GM12878 (cell line): ENCODE measurements around the gene KATNA1. TPM values are rescaled to one million over a fixed set of nuclear protein-coding genes. Genes with fewer than 3 reads are reported as not detected.

ENCODE experiments used
- ATAC-seq: fragments of 200-7000 bp; cut with Tn5 transposase; 3 replicates; pipeline ENCODE4 v1.9.1; 2020; ENCODE audit warnings: mild to moderate bottlenecking, moderate library complexity
- BruUV-seq: library from RNA; stranded (reverse); fragments of 400-500 nt; replicated peaks from 2 replicates; lab custom pipeline; 2021; lab: Mats Ljungman, UMichigan
- CTCF ChIA-PET: fragments of 300-600 bp; sonication (Branson Sonifier 250); formaldehyde crosslinking; extraction: SDS; loops from one replicate; lab custom pipeline; 2021; ENCODE audit warnings: inconsistent platforms; lab: Yijun Ruan, JAX
- POLR2A ChIA-PET: fragments of 350-600 bp; formaldehyde crosslinking; extraction: SDS; loops from one replicate; lab custom pipeline; 2021; ENCODE audit warnings: inconsistent platforms; lab: Charles Lee
- RAD21 ChIA-PET: fragments of 300-600 bp; sonication (Branson Sonifier 250); formaldehyde crosslinking; loops from one replicate; lab custom pipeline; 2023; ENCODE audit warnings: antibody characterized with exemption; ENCODE audit not compliant: unreplicated experiment; lab: Charles Lee
- SMC1A ChIA-PET: fragments of 300-600 bp; sonication (Branson Sonifier 250); formaldehyde crosslinking; loops from one replicate; lab custom pipeline; 2023; ENCODE audit not compliant: unreplicated experiment, uncharacterized antibody; lab: Charles Lee
- DNase-seq: peaks from one replicate; pipeline ENCODE4 v3.0.0-alpha.2; 2011; ENCODE audit warnings: low read depth, low spot score
- FAIRE-seq: peaks from 3 replicates; lab custom pipeline; 2011; peaks lifted over from hg19 to GRCh38; lab: Jason Lieb, UNC
- H2AFZ ChIP-seq: 2 replicates; pipeline ENCODE4 v1.6.0; 2011; ENCODE audit warnings: low read depth, low read length, control low read depth; ENCODE audit not compliant: control insufficient read depth
- H3K27ac ChIP-seq: 2 replicates; pipeline ENCODE4 v1.5.1; 2011; ENCODE audit warnings: control low read depth; ENCODE audit not compliant: control insufficient read depth, insufficient read depth
- H3K27me3 ChIP-seq, 2 experiments: replicated peaks in 1 of 2; 2 replicates each; pipeline versions ENCODE4 v1.6.0 to v1.6.1; 2011; ENCODE audit warnings: low read length in 1 of 2; ENCODE audit not compliant: control insufficient read depth in 2 of 2, insufficient read depth in 2 of 2
- H3K36me3 ChIP-seq, 2 experiments: 2 replicates each; pipeline ENCODE4 v1.5.1; 2011; ENCODE audit warnings: low read length in 1 of 2; ENCODE audit not compliant: control insufficient read depth in 2 of 2, insufficient read depth in 2 of 2
- H3K4me1 ChIP-seq: 2 replicates; pipeline ENCODE4 v1.6.1; 2011; ENCODE audit warnings: mild to moderate bottlenecking, low read length, moderate library complexity, mixed read lengths; ENCODE audit not compliant: control insufficient read depth, insufficient read depth
- H3K4me2 ChIP-seq: 2 replicates; pipeline ENCODE4 v1.6.0; 2011; ENCODE audit warnings: control low read depth; ENCODE audit not compliant: control insufficient read depth, insufficient read depth
- H3K4me3 ChIP-seq: fragments of 200-600 bp; sonication (generic); 2 replicates; pipeline ENCODE4 v1.5.1; 2016
- H3K79me2 ChIP-seq: 2 replicates; pipeline ENCODE4 v1.6.0; 2011; ENCODE audit warnings: low read length; ENCODE audit not compliant: control insufficient read depth, insufficient read depth
- H3K9ac ChIP-seq: 2 replicates; pipeline ENCODE4 v1.8.0; 2011; ENCODE audit warnings: low read length, control low read depth, mixed read lengths; ENCODE audit not compliant: control insufficient read depth, insufficient read depth
- H3K9me3 ChIP-seq: replicated peaks from 3 replicates; pipeline ENCODE4 v1.5.1; 2011; ENCODE audit warnings: mild to moderate bottlenecking, low read length; ENCODE audit not compliant: control insufficient read depth, insufficient read depth
- H4K20me1 ChIP-seq: 2 replicates; pipeline ENCODE4 v1.6.0; 2011; ENCODE audit not compliant: control insufficient read depth, insufficient read depth
- ASH2L ChIP-seq: fragments of 300-600, 200-600 bp; sonication (generic); IDR thresholded peaks from 2 replicates; pipeline ENCODE4 v1.6.1; 2017; ENCODE audit warnings: low read depth, mild to moderate bottlenecking, borderline replicate concordance
- BCLAF1 ChIP-seq: fragments of 450-650 bp; IDR thresholded peaks from 2 replicates; pipeline ENCODE4 v1.6.1; 2017; ENCODE audit warnings: antibody characterized with exemption, mild to moderate bottlenecking, moderate library complexity
- BMI1 ChIP-seq: fragments of 450-650 bp; IDR thresholded peaks from 2 replicates; pipeline ENCODE4 v1.6.1; 2016; ENCODE audit warnings: mild to moderate bottlenecking, moderate library complexity, borderline replicate concordance
- RAD21 ChIP-seq: IDR thresholded peaks from 2 replicates; pipeline ENCODE4 v1.6.1; 2011; ENCODE audit warnings: mild to moderate bottlenecking, low read depth, low read length, moderate library complexity; ENCODE audit not compliant: insufficient read depth
- RB1 ChIP-seq: fragments of 450-650 bp; formaldehyde crosslinking; IDR thresholded peaks from 2 replicates; pipeline ENCODE4 v1.6.1; 2017; ENCODE audit warnings: mild to moderate bottlenecking, borderline replicate concordance
- RUNX3 ChIP-seq: IDR thresholded peaks from 2 replicates; pipeline ENCODE4 v1.6.1; 2012; ENCODE audit warnings: low read length, inconsistent platforms
- YY1 ChIP-seq: IDR thresholded peaks from 2 replicates; pipeline ENCODE4 v1.6.1; 2011; ENCODE audit warnings: low read depth, mild to moderate bottlenecking, low read length
- WGBS: methylation state at CpG from one replicate; pipeline ENCODE4 v1.1.6; 2016; ENCODE audit warnings: low lambda C conversion rate; ENCODE audit not compliant: insufficient replicate concordance, insufficient coverage; ENCODE audit errors: missing lambda C conversion rate; 5-methylcytosine and 5-hydroxymethylcytosine counted together
- in situ Hi-C: fragments of 300-500 bp; cut with MboI; formaldehyde crosslinking; loops from 9 replicates; pipeline ENCODE4 v1.14.3; 2018; ENCODE audit warnings: mixed read lengths
- intact Hi-C: fragments of 100-400 bp; cut with micrococcal nuclease; formaldehyde crosslinking; loops from one replicate; pipeline ENCODE4 v1.14.2; 2022; ENCODE audit not compliant: unreplicated experiment
- polyA plus RNA-seq, 11 experiments: library from polyadenylated mRNA; depleted of rRNA in 4 of 11; unstranded in 6 of 11; stranded (reverse) in 5 of 11; fragments of >200 nt; fragmentation: Nextera tagmentation in 4 of 11; fragmentation: Illumina TruSeq in 1 of 11; extraction: Ambion mirVana in 4 of 11; extraction: Trizol in 1 of 11; gene quantifications; 1 replicate in 1 of 11; 2 replicates in 10 of 11; pipeline versions ENCODE4 v1.2.1 to v1.2.3, GENCODE V29; 2011 to 2016; ENCODE audit warnings: inconsistent platforms in 2 of 11, missing spikeins in 2 of 11, low read depth in 1 of 11
- small RNA-seq: library from RNA; depleted of rRNA; stranded (forward); fragments of <200 nt; gene quantifications from one replicate; pipeline ENCODE3, GENCODE V24; 2014
- total RNA-seq, 4 experiments: library from RNA; depleted of rRNA in 3 of 4; stranded (reverse); fragments of >200 nt in 3 of 4; fragmentation: Illumina TruSeq in 1 of 4; extraction: Trizol in 1 of 4; gene quantifications; 2 replicates each; pipeline versions ENCODE4 v1.2.1 to v1.2.3, GENCODE V29; 2013 to 2021
- TF ChIP-seq, protein P1 (sequence below), 3 experiments: IDR thresholded peaks in 2 of 3; conservative IDR thresholded peaks in 1 of 3; 2 replicates each; pipeline ENCODE4 v1.5.1; 2011; ENCODE audit warnings: low read depth in 3 of 3, low read length in 3 of 3, mild to moderate bottlenecking in 3 of 3, control low read depth in 2 of 3, moderate library complexity in 2 of 3, inconsistent platforms in 1 of 3, mixed read lengths in 1 of 3; ENCODE audit not compliant: control insufficient read depth in 2 of 3, insufficient read depth in 1 of 3; ENCODE audit errors: extremely low read depth in 1 of 3

The KATNA1 gene
- total and polyA plus RNA-seq, 10 of the 15 experiments (the other 5 are each of a cell fraction or from before 2014, with no cell fraction given), result 15.4 to 35.3 (median 25.1) TPM

GRCh38 chr6:149545258-149545753 is 103.2 kb downstream of the KATNA1 start:
- no peaks in the 10 kb centered on the region for H3K36me3 ChIP-seq
- TSS peak; percentile 75 for BruUV-seq
- ChIA-PET CTCF (interaction anchor here (0.6 to 5.2 kb wide), 20 partner anchors 9 to 540 kb away, joined by 3 to 20 read pairs (median 3); partner anchors contain the start of gene ZC3H12D), RAD21 (interaction anchor here (0.9 to 1.4 kb wide), 3 partner anchors 18 to 56 kb away, joined by 3 to 10 read pairs (median 4); no protein-coding TSS in a partner anchor)
- DNase-seq, result no peak
- H2AFZ ChIP-seq, result peak overlapping the region; percentile 89
- in situ Hi-C loops, result no loop called here
- peaks cover 43% of the 10 kb centered on the region for H3K79me2 ChIP-seq
- WGBS, result 2% methylated on average over 16 of the region's 16 CpGs
- no peaks in the 10 kb centered on the region for H4K20me1 ChIP-seq
- no peaks in the 10 kb centered on the region; a peak in 1 of 4 replicates for H3K27me3 ChIP-seq
- TF ChIP-seq YY1, result peak; percentile 75
- 0 out of 2 replicates have a peak, but pooled peaks have one; percentile 57 for TF ChIP-seq ASH2L
- TF ChIP-seq, protein P1, sequence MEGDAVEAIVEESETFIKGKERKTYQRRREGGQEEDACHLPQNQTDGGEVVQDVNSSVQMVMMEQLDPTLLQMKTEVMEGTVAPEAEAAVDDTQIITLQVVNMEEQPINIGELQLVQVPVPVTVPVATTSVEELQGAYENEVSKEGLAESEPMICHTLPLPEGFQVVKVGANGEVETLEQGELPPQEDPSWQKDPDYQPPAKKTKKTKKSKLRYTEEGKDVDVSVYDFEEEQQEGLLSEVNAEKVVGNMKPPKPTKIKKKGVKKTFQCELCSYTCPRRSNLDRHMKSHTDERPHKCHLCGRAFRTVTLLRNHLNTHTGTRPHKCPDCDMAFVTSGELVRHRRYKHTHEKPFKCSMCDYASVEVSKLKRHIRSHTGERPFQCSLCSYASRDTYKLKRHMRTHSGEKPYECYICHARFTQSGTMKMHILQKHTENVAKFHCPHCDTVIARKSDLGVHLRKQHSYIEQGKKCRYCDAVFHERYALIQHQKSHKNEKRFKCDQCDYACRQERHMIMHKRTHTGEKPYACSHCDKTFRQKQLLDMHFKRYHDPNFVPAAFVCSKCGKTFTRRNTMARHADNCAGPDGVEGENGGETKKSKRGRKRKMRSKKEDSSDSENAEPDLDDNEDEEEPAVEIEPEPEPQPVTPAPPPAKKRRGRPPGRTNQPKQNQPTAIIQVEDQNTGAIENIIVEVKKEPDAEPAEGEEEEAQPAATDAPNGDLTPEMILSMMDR (IDR thresholded peaks at IDR 0.05 in 2 of 3, conservative IDR thresholded peaks at IDR 0.05 in 1 of 3; ENCODE audit: control insufficient read depth in 2 of 3, extremely low read depth in 1 of 3, insufficient read depth in 1 of 3, low read depth in 3 of 3, low read length in 3 of 3), result peak; percentile 21 to 40 (median 27); a peak in 4 of 6 replicates
- TF ChIP-seq BCLAF1, result no peak
- TF ChIP-seq BMI1, result peak; percentile 73; the same call in 1 of the 2 replicates
- TF ChIP-seq RUNX3, result peak; percentile 21; the same call in 1 of the 2 replicates
- TF ChIP-seq RAD21, result no peak
- TF ChIP-seq RB1, result 0 out of 2 replicates have a peak, but pooled peaks have one; percentile 38
- TF ChIP-seq, all 136 proteins: peak for 6
- SMC1A ChIA-PET, result interaction anchor here (0.7 to 2.1 kb wide), 12 partner anchors 14 to 205 kb away, joined by 3 to 8 read pairs (median 5); partner anchors contain the start of gene LATS1
- intact Hi-C loops, result no loop called here
- H3K4me3 ChIP-seq, result peak overlapping the region; percentile 92
- POLR2A ChIA-PET, result interaction anchor here (0.5 to 2.2 kb wide), 7 partner anchors 14 to 1270 kb away, joined by 3 to 7 read pairs (median 4); no protein-coding TSS in a partner anchor
- H3K4me2 ChIP-seq, result peak overlapping the region; percentile 93
- peak; percentile 27 for FAIRE-seq
- peak; percentile 72 for ATAC-seq
- peak overlapping the region; percentile 87 for H3K27ac ChIP-seq
- peak overlapping the region; percentile 76 for H3K9ac ChIP-seq
- no peaks in the 10 kb centered on the region; the same call in 1 of the 2 replicates for H3K4me1 ChIP-seq
- H3K9me3 ChIP-seq, result no peaks in the 10 kb centered on the region

Small RNA genes within 50 kb of the gene (small RNA-seq; reads per million reads assigned to genes)
- not detected for gene RF00019
- not detected for gene RF00410

Other genes starting within 250 kb of the KATNA1 start
Only the 7 nearest of the 9 such genes appear.
- 9.4 and 10.8 TPM in 2 replicates for gene ZC3H12D, start 163.7 kb downstream of the KATNA1 start, total RNA-seq (2014; rRNA removed)
- 10.2 and 10.3 TPM in 2 replicates for gene ZC3H12D, start 163.7 kb downstream of the KATNA1 start, total RNA-seq (2014; rRNA removed; fragmentation: Illumina TruSeq; extraction: Trizol)
- 14.1 and 15.7 TPM in 2 replicates for gene ZC3H12D, start 163.7 kb downstream of the KATNA1 start, total RNA-seq (2021)
- gene ZC3H12D, start 163.7 kb downstream of the KATNA1 start, polyA plus RNA-seq (2011; rRNA removed), result 28.0 and 29.7 TPM in 2 replicates
- 7.0 and 8.2 TPM in 2 replicates for gene ZC3H12D, start 163.7 kb downstream of the KATNA1 start, polyA plus RNA-seq (2014; fragmentation: Illumina TruSeq; extraction: Trizol)
- 1 to 10 TPM; 1.4 to 2.0 TPM for gene ZC3H12D, start 163.7 kb downstream of the KATNA1 start, polyA plus RNA-seq (2014; fragmentation: Nextera tagmentation; extraction: Ambion mirVana)
- gene ZC3H12D, start 163.7 kb downstream of the KATNA1 start, polyA plus RNA-seq (2014; rRNA removed), result 11.6 and 13.0 TPM in 2 replicates
- gene ZC3H12D, start 163.7 kb downstream of the KATNA1 start, polyA plus RNA-seq (2016; fragmentation: Nextera tagmentation; extraction: Ambion mirVana), result 1 to 10 TPM; 2.3 to 2.6 TPM
- gene PPIL4, start 102.7 kb downstream of the KATNA1 start, total RNA-seq (2014; rRNA removed), result 11.9 and 18.0 TPM in 2 replicates
- 27.2 and 28.4 TPM in 2 replicates for gene PPIL4, start 102.7 kb downstream of the KATNA1 start, total RNA-seq (2014; rRNA removed; fragmentation: Illumina TruSeq; extraction: Trizol)
- 13.1 and 14.7 TPM in 2 replicates for gene PPIL4, start 102.7 kb downstream of the KATNA1 start, total RNA-seq (2021)
- 8.0 and 12.9 TPM in 2 replicates for gene PPIL4, start 102.7 kb downstream of the KATNA1 start, polyA plus RNA-seq (2011; rRNA removed)
- gene PPIL4, start 102.7 kb downstream of the KATNA1 start, polyA plus RNA-seq (2014; fragmentation: Illumina TruSeq; extraction: Trizol), result 25.3 and 34.9 TPM in 2 replicates
- gene PPIL4, start 102.7 kb downstream of the KATNA1 start, polyA plus RNA-seq (2014; fragmentation: Nextera tagmentation; extraction: Ambion mirVana), result 10 to 100 TPM; 24.7 to 25.9 TPM
- 8.8 and 12.0 TPM in 2 replicates for gene PPIL4, start 102.7 kb downstream of the KATNA1 start, polyA plus RNA-seq (2014; rRNA removed)
- gene PPIL4, start 102.7 kb downstream of the KATNA1 start, polyA plus RNA-seq (2016; fragmentation: Nextera tagmentation; extraction: Ambion mirVana), result 10 to 100 TPM; 24.0 to 27.6 TPM
- 30.8 and 35.4 TPM in 2 replicates for gene GINM1, start 82.3 kb downstream of the KATNA1 start, total RNA-seq (2014; rRNA removed)
- 37.3 and 37.4 TPM in 2 replicates for gene GINM1, start 82.3 kb downstream of the KATNA1 start, total RNA-seq (2014; rRNA removed; fragmentation: Illumina TruSeq; extraction: Trizol)
- 28.7 and 29.3 TPM in 2 replicates for gene GINM1, start 82.3 kb downstream of the KATNA1 start, total RNA-seq (2021)
- 21.3 and 31.0 TPM in 2 replicates for gene GINM1, start 82.3 kb downstream of the KATNA1 start, polyA plus RNA-seq (2011; rRNA removed)
- gene GINM1, start 82.3 kb downstream of the KATNA1 start, polyA plus RNA-seq (2014; fragmentation: Illumina TruSeq; extraction: Trizol), result 30.8 and 36.1 TPM in 2 replicates
- gene GINM1, start 82.3 kb downstream of the KATNA1 start, polyA plus RNA-seq (2014; fragmentation: Nextera tagmentation; extraction: Ambion mirVana), result 10 to 100 TPM; 10.6 to 20.3 TPM
- 28.0 and 31.0 TPM in 2 replicates for gene GINM1, start 82.3 kb downstream of the KATNA1 start, polyA plus RNA-seq (2014; rRNA removed)
- 10 to 100 TPM; 37.9 to 38.1 TPM for gene GINM1, start 82.3 kb downstream of the KATNA1 start, polyA plus RNA-seq (2016; fragmentation: Nextera tagmentation; extraction: Ambion mirVana)
- gene LATS1, start 69.4 kb upstream of the KATNA1 start, total RNA-seq (2014; rRNA removed), result 10.7 and 11.0 TPM in 2 replicates
- 13.5 and 13.8 TPM in 2 replicates for gene LATS1, start 69.4 kb upstream of the KATNA1 start, total RNA-seq (2014; rRNA removed; fragmentation: Illumina TruSeq; extraction: Trizol)
- gene LATS1, start 69.4 kb upstream of the KATNA1 start, total RNA-seq (2021), result 15.5 and 15.6 TPM in 2 replicates
- gene LATS1, start 69.4 kb upstream of the KATNA1 start, polyA plus RNA-seq (2011; rRNA removed), result 9.7 and 10.1 TPM in 2 replicates
- 11.8 and 13.4 TPM in 2 replicates for gene LATS1, start 69.4 kb upstream of the KATNA1 start, polyA plus RNA-seq (2014; fragmentation: Illumina TruSeq; extraction: Trizol)
- gene LATS1, start 69.4 kb upstream of the KATNA1 start, polyA plus RNA-seq (2014; fragmentation: Nextera tagmentation; extraction: Ambion mirVana), result 1 to 10 TPM; 2.1 to 2.4 TPM
- gene LATS1, start 69.4 kb upstream of the KATNA1 start, polyA plus RNA-seq (2014; rRNA removed), result 5.4 and 7.3 TPM in 2 replicates
- 10 to 100 TPM; 10.9 to 11.1 TPM for gene LATS1, start 69.4 kb upstream of the KATNA1 start, polyA plus RNA-seq (2016; fragmentation: Nextera tagmentation; extraction: Ambion mirVana)
- gene NUP43, start 97.8 kb upstream of the KATNA1 start, total RNA-seq (2014; rRNA removed), result 25.9 and 29.5 TPM in 2 replicates
- 31.9 and 32.2 TPM in 2 replicates for gene NUP43, start 97.8 kb upstream of the KATNA1 start, total RNA-seq (2014; rRNA removed; fragmentation: Illumina TruSeq; extraction: Trizol)
- gene NUP43, start 97.8 kb upstream of the KATNA1 start, total RNA-seq (2021), result 34.8 and 44.5 TPM in 2 replicates
- gene NUP43, start 97.8 kb upstream of the KATNA1 start, polyA plus RNA-seq (2011; rRNA removed), result 54.2 and 67.5 TPM in 2 replicates
- gene NUP43, start 97.8 kb upstream of the KATNA1 start, polyA plus RNA-seq (2014; fragmentation: Illumina TruSeq; extraction: Trizol), result 29.6 and 36.2 TPM in 2 replicates
- 10 to 100 TPM in 1 of 2 experiments, 1 to 10 TPM in 1; 8.9 to 10.4 TPM for gene NUP43, start 97.8 kb upstream of the KATNA1 start, polyA plus RNA-seq (2014; fragmentation: Nextera tagmentation; extraction: Ambion mirVana)
- 23.2 and 26.6 TPM in 2 replicates for gene NUP43, start 97.8 kb upstream of the KATNA1 start, polyA plus RNA-seq (2014; rRNA removed)
- gene NUP43, start 97.8 kb upstream of the KATNA1 start, polyA plus RNA-seq (2016; fragmentation: Nextera tagmentation; extraction: Ambion mirVana), result 10 to 100 TPM; 21.8 to 28.8 TPM
- gene PCMT1, start 101.0 kb upstream of the KATNA1 start, total RNA-seq (2014; rRNA removed), result 45.1 and 48.7 TPM in 2 replicates
- 45.1 and 48.5 TPM in 2 replicates for gene PCMT1, start 101.0 kb upstream of the KATNA1 start, total RNA-seq (2014; rRNA removed; fragmentation: Illumina TruSeq; extraction: Trizol)
- gene PCMT1, start 101.0 kb upstream of the KATNA1 start, total RNA-seq (2021), result 53.0 and 56.0 TPM in 2 replicates
- gene PCMT1, start 101.0 kb upstream of the KATNA1 start, polyA plus RNA-seq (2011; rRNA removed), result 114 and 137 TPM in 2 replicates
- gene PCMT1, start 101.0 kb upstream of the KATNA1 start, polyA plus RNA-seq (2014; fragmentation: Illumina TruSeq; extraction: Trizol), result 49.4 and 62.3 TPM in 2 replicates
- gene PCMT1, start 101.0 kb upstream of the KATNA1 start, polyA plus RNA-seq (2014; fragmentation: Nextera tagmentation; extraction: Ambion mirVana), result 100 to 1,000 TPM in 1 of 2 experiments, 10 to 100 TPM in 1; 87.6 to 114 TPM
- 72.1 and 74.8 TPM in 2 replicates for gene PCMT1, start 101.0 kb upstream of the KATNA1 start, polyA plus RNA-seq (2014; rRNA removed)
- 100 to 1,000 TPM; 122 to 126 TPM for gene PCMT1, start 101.0 kb upstream of the KATNA1 start, polyA plus RNA-seq (2016; fragmentation: Nextera tagmentation; extraction: Ambion mirVana)
- gene LRP11, start 215.6 kb upstream of the KATNA1 start, total RNA-seq (2014; rRNA removed), result under 0.01 TPM in 1 of 2 replicates, not detected in the other
- not detected in 2 replicates for gene LRP11, start 215.6 kb upstream of the KATNA1 start, total RNA-seq (2014; rRNA removed; fragmentation: Illumina TruSeq; extraction: Trizol)
- gene LRP11, start 215.6 kb upstream of the KATNA1 start, total RNA-seq (2021), result 0.05 and 0.23 TPM in 2 replicates
- gene LRP11, start 215.6 kb upstream of the KATNA1 start, polyA plus RNA-seq (2011; rRNA removed), result not detected in 2 replicates
- 0.01 TPM in 1 of 2 replicates, not detected in the other for gene LRP11, start 215.6 kb upstream of the KATNA1 start, polyA plus RNA-seq (2014; fragmentation: Illumina TruSeq; extraction: Trizol)
- under 1 TPM in 1 of 2 experiments, not detected in 1; 0.04 TPM for gene LRP11, start 215.6 kb upstream of the KATNA1 start, polyA plus RNA-seq (2014; fragmentation: Nextera tagmentation; extraction: Ambion mirVana)
- gene LRP11, start 215.6 kb upstream of the KATNA1 start, polyA plus RNA-seq (2014; rRNA removed), result not detected in 2 replicates
- gene LRP11, start 215.6 kb upstream of the KATNA1 start, polyA plus RNA-seq (2016; fragmentation: Nextera tagmentation; extraction: Ambion mirVana), result not detected